ENCODE measurements around the gene LMBRD2. TPM values are rescaled to one million over a fixed set of nuclear protein-coding genes. Genes with fewer than 3 reads are reported as not detected.
"Not testable (repeated sequence)": the region's sequence is repeated elsewhere in the genome, so short reads cannot be mapped to it uniquely, and the experiment has no call there.

LMBRD2 gene
- total and polyA plus RNA-seq, 2 experiments from 2014 or later: 5.4 to 9.3 TPM

- Histone ChIP-seq H3K9me3 (ENCODE audit: low read depth) (no peaks in the 10 kb centered on the region), H3K4me1 (ENCODE audit: low read depth) (peaks cover 9% of the 10 kb centered on the region), H3K36me3 (peaks cover 11% of the 10 kb centered on the region), H3K4me3 (no peak overlapping the region), H3K27ac (no peak overlapping the region), H3K27me3 (no peaks in the 10 kb centered on the region)
- no peak for DNase-seq (ENCODE audit: low read depth in 1 of 2, low spot score in 1 of 2)
- no peak for TF ChIP-seq CTCF (IDR thresholded peaks at IDR 0.05; ENCODE audit: low read depth, low read length)
These were observed 5.3 kb downstream of the LMBRD2 start for GRCh38 chr5:36146390-36146789.

- no peak overlapping the region for H3K4me3 ChIP-seq
- H3K27me3 ChIP-seq: no peaks in the 10 kb centered on the region
- H3K36me3 ChIP-seq: peaks cover 15% of the 10 kb centered on the region
- no peak for DNase-seq (ENCODE audit: low read depth in 1 of 2, low spot score in 1 of 2)
- no peak for TF ChIP-seq CTCF (IDR thresholded peaks at IDR 0.05; ENCODE audit: low read depth, low read length)
- H3K27ac ChIP-seq: no peak overlapping the region
- H3K4me1 ChIP-seq (ENCODE audit: low read depth): peaks cover 5% of the 10 kb centered on the region
- H3K9me3 ChIP-seq (ENCODE audit: low read depth): no peaks in the 10 kb centered on the region
These were observed 6.4 kb downstream of the LMBRD2 start for GRCh38 chr5:36145311-36145710.

GRCh38 chr5:36138900-36139683, 12.6 kb downstream of the LMBRD2 start:
- TF ChIP-seq CTCF (IDR thresholded peaks at IDR 0.05; ENCODE audit: low read depth, low read length): no peak
- no peak overlapping the region for H3K4me3 ChIP-seq
- no peaks in the 10 kb centered on the region for H3K27me3 ChIP-seq
- no peak overlapping the region for H3K27ac ChIP-seq
- no peaks in the 10 kb centered on the region for H3K9me3 ChIP-seq (ENCODE audit: low read depth)
- H3K36me3 ChIP-seq: peaks cover 22% of the 10 kb centered on the region
- no peak for DNase-seq (ENCODE audit: low read depth in 1 of 2, low spot score in 1 of 2)
- H3K4me1 ChIP-seq (ENCODE audit: low read depth): no peaks in the 10 kb centered on the region

- no peak for TF ChIP-seq CTCF (IDR thresholded peaks at IDR 0.05; ENCODE audit: low read depth, low read length)
- DNase-seq (ENCODE audit: low read depth in 1 of 2, low spot score in 1 of 2): no peak
- Histone ChIP-seq H3K27me3 (no peaks in the 10 kb centered on the region), H3K4me1 (ENCODE audit: low read depth) (no peaks in the 10 kb centered on the region), H3K36me3 (peaks cover 13% of the 10 kb centered on the region), H3K27ac (no peak overlapping the region), H3K4me3 (no peak overlapping the region), H3K9me3 (ENCODE audit: low read depth) (no peaks in the 10 kb centered on the region)
These were observed 15.1 kb downstream of the LMBRD2 start for GRCh38 chr5:36136581-36136980.

GRCh38 chr5:36135988-36136387, 15.7 kb downstream of the LMBRD2 start:
- Histone ChIP-seq H3K27me3 (no peaks in the 10 kb centered on the region), H3K27ac (no peak overlapping the region), H3K4me3 (no peak overlapping the region), H3K9me3 (ENCODE audit: low read depth) (no peaks in the 10 kb centered on the region), H3K4me1 (ENCODE audit: low read depth) (no peaks in the 10 kb centered on the region), H3K36me3 (peaks cover 7% of the 10 kb centered on the region)
- no peak for TF ChIP-seq CTCF (IDR thresholded peaks at IDR 0.05; ENCODE audit: low read depth, low read length)
- no peak for DNase-seq (ENCODE audit: low read depth in 1 of 2, low spot score in 1 of 2)

GRCh38 chr5:36133009-36133408, 18.7 kb downstream of the LMBRD2 start:
- not testable (repeated sequence) for H3K4me3 ChIP-seq; H3K4me1 ChIP-seq (ENCODE audit: low read depth); H3K9me3 ChIP-seq (ENCODE audit: low read depth); H3K36me3 ChIP-seq; H3K27me3 ChIP-seq; H3K27ac ChIP-seq; DNase-seq (ENCODE audit: low read depth in 1 of 2, low spot score in 1 of 2)

- not testable (repeated sequence) for H3K27me3 ChIP-seq; H3K9me3 ChIP-seq (ENCODE audit: low read depth); H3K4me3 ChIP-seq; H3K27ac ChIP-seq; DNase-seq (ENCODE audit: low read depth in 1 of 2, low spot score in 1 of 2); H3K36me3 ChIP-seq
- peaks cover 26% of the 10 kb centered on the region for H3K4me1 ChIP-seq (ENCODE audit: low read depth)
These were observed 22.0 kb downstream of the LMBRD2 start for GRCh38 chr5:36129666-36130065.
